ENCODE measurements around the gene STXBP6. TPM values are rescaled to one million over a fixed set of nuclear protein-coding genes. Genes with fewer than 3 reads are reported as not detected.

Gene STXBP6
- total and polyA plus RNA-seq, 10 of the 15 experiments (the other 5 are each of a cell fraction or from before 2014, with no cell fraction given): 1.2 to 47.3 (median 1.9) TPM

DNA sequence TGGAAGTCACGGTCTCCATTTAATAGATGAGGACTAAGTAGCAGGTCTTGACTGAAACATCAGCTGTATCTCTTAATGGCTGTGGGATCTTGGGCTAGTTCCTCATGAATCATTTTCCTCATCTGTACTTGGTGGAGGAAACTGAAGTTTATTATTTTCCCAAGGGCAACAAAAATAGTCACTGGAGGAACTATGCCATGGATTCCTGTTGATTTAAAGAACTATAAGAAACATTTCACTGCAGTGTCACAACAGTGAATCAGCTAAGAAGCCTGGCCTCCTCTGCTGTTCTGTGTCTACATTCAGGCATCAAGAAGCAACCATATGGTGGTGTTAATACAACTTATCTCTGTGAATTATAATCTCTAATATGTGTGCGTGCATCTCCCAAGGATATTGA lies 200.5 kb downstream of the STXBP6 start:
- FAIRE-seq: no peak
- Histone ChIP-seq H3K36me3 (ENCODE audit: control insufficient read depth in 2 of 2, insufficient read depth in 2 of 2, low read length in 1 of 2) (peaks cover 0 to 2% of the 10 kb centered on the region in 2 experiments; a peak in 1 of 4 replicates), H3K9ac (ENCODE audit: control insufficient read depth, insufficient read depth, low read length) (no peak overlapping the region), H3K27ac (ENCODE audit: control insufficient read depth, insufficient read depth) (no peak overlapping the region), H4K20me1 (ENCODE audit: control insufficient read depth, insufficient read depth) (no peaks in the 10 kb centered on the region), H3K27me3 (replicated peaks in 1 of 2; ENCODE audit: control insufficient read depth in 2 of 2, insufficient read depth in 2 of 2, low read length in 1 of 2) (no peaks in the 10 kb centered on the region), H2AFZ (ENCODE audit: control insufficient read depth, low read depth, low read length) (no peak overlapping the region), H3K4me2 (ENCODE audit: control insufficient read depth, insufficient read depth) (no peak overlapping the region), H3K4me1 (ENCODE audit: control insufficient read depth, insufficient read depth, low read length) (no peaks in the 10 kb centered on the region), H3K4me3 (no peak overlapping the region), H3K9me3 (replicated peaks; ENCODE audit: control insufficient read depth, insufficient read depth, low read length) (no peaks in the 10 kb centered on the region), H3K79me2 (ENCODE audit: control insufficient read depth, insufficient read depth, low read length) (no peaks in the 10 kb centered on the region)
- RAD21 ChIA-PET (ENCODE audit: unreplicated experiment): no interaction called here
- in situ Hi-C loops (cut with MboI): no loop called here
- TF ChIP-seq HDAC2 (IDR thresholded peaks at IDR 0.05): no peak
- CTCF ChIA-PET: no interaction called here
- no peak for ATAC-seq
- intact Hi-C loops (cut with micrococcal nuclease; ENCODE audit: unreplicated experiment): no loop called here
- 35% methylated on average over 2 of the region's 2 CpGs for WGBS (ENCODE audit: insufficient coverage, insufficient replicate concordance, low lambda C conversion rate, missing lambda C conversion rate)
- SMC1A ChIA-PET (ENCODE audit: uncharacterized antibody, unreplicated experiment): interaction anchor here (0.5 to 6.3 kb wide), 5 partner anchors 8 to 253 kb away, joined by 3 to 24 read pairs (median 4); no protein-coding TSS in a partner anchor
- POLR2A ChIA-PET: no interaction called here
- no TSS peak for BruUV-seq (replicated peaks)
- DNase-seq (ENCODE audit: low read depth, low spot score): no peak

GRCh38 chr14:24848102-24848790 lies 201.7 kb downstream of the STXBP6 start:
- SMC1A ChIA-PET (ENCODE audit: uncharacterized antibody, unreplicated experiment): interaction anchor here (1.1 to 6.3 kb wide), 6 partner anchors 9 to 108 kb away, joined by 3 to 24 read pairs (median 4); no protein-coding TSS in a partner anchor
- ATAC-seq: no peak
- in situ Hi-C loops (cut with MboI) (no loop called here), intact Hi-C loops (cut with micrococcal nuclease; ENCODE audit: unreplicated experiment) (no loop called here)
- DNase-seq (ENCODE audit: low read depth, low spot score): no peak
- RAD21 ChIA-PET (ENCODE audit: unreplicated experiment): interaction anchor here (0.6 kb wide), 1 partner anchor 138 kb away, joined by 4 read pairs; no protein-coding TSS in a partner anchor
- no peaks in the 10 kb centered on the region for H4K20me1 ChIP-seq (ENCODE audit: control insufficient read depth, insufficient read depth)
- no peak overlapping the region for H3K9ac ChIP-seq (ENCODE audit: control insufficient read depth, insufficient read depth, low read length)
- no peak overlapping the region for H3K27ac ChIP-seq (ENCODE audit: control insufficient read depth, insufficient read depth)
- no TSS peak for BruUV-seq (replicated peaks)
- FAIRE-seq: no peak
- 23% methylated on average over 3 of the region's 3 CpGs for WGBS (ENCODE audit: insufficient coverage, insufficient replicate concordance, low lambda C conversion rate, missing lambda C conversion rate)
- CTCF ChIA-PET: interaction anchor here (0.9 to 1.5 kb wide), 2 partner anchors 11 to 16 kb away, joined by 3 read pairs; no protein-coding TSS in a partner anchor
- H3K36me3 ChIP-seq (ENCODE audit: control insufficient read depth in 2 of 2, insufficient read depth in 2 of 2, low read length in 1 of 2): no peaks in the 10 kb centered on the region
- no peak overlapping the region for H2AFZ ChIP-seq (ENCODE audit: control insufficient read depth, low read depth, low read length)
- H3K4me2 ChIP-seq (ENCODE audit: control insufficient read depth, insufficient read depth): no peak overlapping the region
- no peaks in the 10 kb centered on the region for H3K4me1 ChIP-seq (ENCODE audit: control insufficient read depth, insufficient read depth, low read length)
- H3K79me2 ChIP-seq (ENCODE audit: control insufficient read depth, insufficient read depth, low read length): no peaks in the 10 kb centered on the region
- POLR2A ChIA-PET: interaction anchor here (1.2 kb wide), 1 partner anchor 10 kb away, joined by 3 read pairs; no protein-coding TSS in a partner anchor
- H3K4me3 ChIP-seq: no peak overlapping the region
- no peaks in the 10 kb centered on the region for H3K27me3 ChIP-seq (replicated peaks in 1 of 2; ENCODE audit: control insufficient read depth in 2 of 2, insufficient read depth in 2 of 2, low read length in 1 of 2)
- no peaks in the 10 kb centered on the region for H3K9me3 ChIP-seq (replicated peaks; ENCODE audit: control insufficient read depth, insufficient read depth, low read length)
- TF ChIP-seq, protein P1, sequence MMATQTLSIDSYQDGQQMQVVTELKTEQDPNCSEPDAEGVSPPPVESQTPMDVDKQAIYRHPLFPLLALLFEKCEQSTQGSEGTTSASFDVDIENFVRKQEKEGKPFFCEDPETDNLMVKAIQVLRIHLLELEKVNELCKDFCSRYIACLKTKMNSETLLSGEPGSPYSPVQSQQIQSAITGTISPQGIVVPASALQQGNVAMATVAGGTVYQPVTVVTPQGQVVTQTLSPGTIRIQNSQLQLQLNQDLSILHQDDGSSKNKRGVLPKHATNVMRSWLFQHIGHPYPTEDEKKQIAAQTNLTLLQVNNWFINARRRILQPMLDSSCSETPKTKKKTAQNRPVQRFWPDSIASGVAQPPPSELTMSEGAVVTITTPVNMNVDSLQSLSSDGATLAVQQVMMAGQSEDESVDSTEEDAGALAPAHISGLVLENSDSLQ (IDR thresholded peaks at IDR 0.05): no peak
- no peak for TF ChIP-seq ZZZ3 (IDR thresholded peaks at IDR 0.05; ENCODE audit: control insufficient read depth, insufficient read length, low read depth)
- TF ChIP-seq PAX5 (IDR thresholded peaks at IDR 0.05; ENCODE audit: borderline replicate concordance, low read depth, low read length): no peak
- TF ChIP-seq POLR2AphosphoS5 (IDR thresholded peaks at IDR 0.05; ENCODE audit: low read length): no peak
- TF ChIP-seq, protein P2, sequence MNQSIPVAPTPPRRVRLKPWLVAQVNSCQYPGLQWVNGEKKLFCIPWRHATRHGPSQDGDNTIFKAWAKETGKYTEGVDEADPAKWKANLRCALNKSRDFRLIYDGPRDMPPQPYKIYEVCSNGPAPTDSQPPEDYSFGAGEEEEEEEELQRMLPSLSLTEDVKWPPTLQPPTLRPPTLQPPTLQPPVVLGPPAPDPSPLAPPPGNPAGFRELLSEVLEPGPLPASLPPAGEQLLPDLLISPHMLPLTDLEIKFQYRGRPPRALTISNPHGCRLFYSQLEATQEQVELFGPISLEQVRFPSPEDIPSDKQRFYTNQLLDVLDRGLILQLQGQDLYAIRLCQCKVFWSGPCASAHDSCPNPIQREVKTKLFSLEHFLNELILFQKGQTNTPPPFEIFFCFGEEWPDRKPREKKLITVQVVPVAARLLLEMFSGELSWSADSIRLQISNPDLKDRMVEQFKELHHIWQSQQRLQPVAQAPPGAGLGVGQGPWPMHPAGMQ (IDR thresholded peaks at IDR 0.05; ENCODE audit: borderline replicate concordance): no peak
- TF ChIP-seq, protein P3, sequence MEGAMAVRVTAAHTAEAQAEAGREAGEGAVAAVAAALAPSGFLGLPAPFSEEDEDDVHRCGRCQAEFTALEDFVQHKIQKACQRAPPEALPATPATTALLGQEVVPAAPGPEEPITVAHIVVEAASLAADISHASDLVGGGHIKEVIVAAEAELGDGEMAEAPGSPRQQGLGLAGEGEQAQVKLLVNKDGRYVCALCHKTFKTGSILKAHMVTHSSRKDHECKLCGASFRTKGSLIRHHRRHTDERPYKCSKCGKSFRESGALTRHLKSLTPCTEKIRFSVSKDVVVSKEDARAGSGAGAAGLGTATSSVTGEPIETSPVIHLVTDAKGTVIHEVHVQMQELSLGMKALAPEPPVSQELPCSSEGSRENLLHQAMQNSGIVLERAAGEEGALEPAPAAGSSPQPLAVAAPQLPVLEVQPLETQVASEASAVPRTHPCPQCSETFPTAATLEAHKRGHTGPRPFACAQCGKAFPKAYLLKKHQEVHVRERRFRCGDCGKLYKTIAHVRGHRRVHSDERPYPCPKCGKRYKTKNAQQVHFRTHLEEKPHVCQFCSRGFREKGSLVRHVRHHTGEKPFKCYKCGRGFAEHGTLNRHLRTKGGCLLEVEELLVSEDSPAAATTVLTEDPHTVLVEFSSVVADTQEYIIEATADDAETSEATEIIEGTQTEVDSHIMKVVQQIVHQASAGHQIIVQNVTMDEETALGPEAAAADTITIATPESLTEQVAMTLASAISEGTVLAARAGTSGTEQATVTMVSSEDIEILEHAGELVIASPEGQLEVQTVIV (IDR thresholded peaks at IDR 0.05; ENCODE audit: borderline replicate concordance, partially characterized antibody): no peak
- no peak for TF ChIP-seq TAF1 (IDR thresholded peaks at IDR 0.05; ENCODE audit: borderline replicate concordance, low read depth, low read length)
- TF ChIP-seq SMAD1 (IDR thresholded peaks at IDR 0.05; ENCODE audit: low read depth, partially characterized antibody): no peak
- TF ChIP-seq CBX3 (IDR thresholded peaks at IDR 0.05; ENCODE audit: borderline replicate concordance, low read depth): no peak
- TF ChIP-seq MYC (IDR thresholded peaks at IDR 0.05; ENCODE audit: insufficient read depth, insufficient read length, insufficient replicate concordance, low read length, severe bottlenecking): no peak
